Measurements from ENCODE around the gene SPEG. TPM values are rescaled to one million over a fixed set of nuclear protein-coding genes. Genes with fewer than 3 reads are reported as not detected.

SPEG gene
- total and polyA plus RNA-seq, 2 donors (not counting 3 experiments of a cell fraction or from before 2014, with no cell fraction given), result 0.84 to 3.5 TPM

GRCh38 chr2:219399716-219400478 is 34.7 kb upstream of the SPEG start:
- ChIA-PET POLR2A (no interaction called here), CTCF (interaction anchor here (2.6 to 5.7 kb wide), 3 partner anchors 10 to 130 kb away, joined by 13 to 329 read pairs (median 50); partner anchors contain the start of gene DNPEP)
- no peak overlapping the region for H3K27ac ChIP-seq (ENCODE audit: insufficient read depth, low read depth, low read length)
- H3K4me2 ChIP-seq (ENCODE audit: insufficient read depth, low read length), result no peak overlapping the region
- BruUV-seq (replicated peaks), result no TSS peak
- intact Hi-C loops (cut with micrococcal nuclease) (no loop called here), dilution Hi-C loops (cut with MboI; ENCODE audit: extremely low pct_ligation_motif_present, low sequenced_read_pairs) (no loop called here)
- no peak overlapping the region for H3K9ac ChIP-seq (replicated peaks; ENCODE audit: extremely low read depth, insufficient read depth, low read length)
- no peaks in the 10 kb centered on the region for H3K4me1 ChIP-seq (ENCODE audit: control insufficient read depth, extremely low read depth, insufficient read depth, low read length)
- no peak for DNase-seq (ENCODE audit: low read depth, low spot score)
- TF ChIP-seq POLR2AphosphoS5 (IDR thresholded peaks at IDR 0.05; ENCODE audit: insufficient read depth, low read depth, low read length), result no peak
- no peak for TF ChIP-seq JUN (IDR thresholded peaks at IDR 0.05; ENCODE audit: borderline replicate concordance, insufficient read depth, insufficient read length, low read depth)
- TF ChIP-seq EZH2 (IDR thresholded peaks at IDR 0.05; ENCODE audit: borderline replicate concordance, low read depth, low read length, severe bottlenecking), result no peak
- TF ChIP-seq CTCF (IDR thresholded peaks at IDR 0.05; ENCODE audit: extremely low read depth in 1 of 2, insufficient read depth in 1 of 2, low read depth in 1 of 2, low read length in 2 of 2), result no peak
- TF ChIP-seq GATA2 (IDR thresholded peaks at IDR 0.05; ENCODE audit: insufficient read depth, insufficient read length, low read depth, low read length), result no peak
- no peak for TF ChIP-seq MAX (IDR thresholded peaks at IDR 0.05; ENCODE audit: insufficient read depth, insufficient read length)
- TF ChIP-seq FOS (IDR thresholded peaks at IDR 0.05; ENCODE audit: borderline replicate concordance, insufficient read depth, low read length), result no peak
- TF ChIP-seq POLR2A (IDR thresholded peaks at IDR 0.05; ENCODE audit: low read depth, low read length), result no peak
- TF ChIP-seq MYC (IDR thresholded peaks at IDR 0.05; ENCODE audit: low read depth, low read length), result no peak
- no peaks in the 10 kb centered on the region for H3K79me2 ChIP-seq (ENCODE audit: control insufficient read depth, insufficient read depth, low read length)
- no peaks in the 10 kb centered on the region for H3K9me1 ChIP-seq (replicated peaks; ENCODE audit: control insufficient read depth, extremely low read depth, insufficient read depth, low read length)
- H3K36me3 ChIP-seq (ENCODE audit: control insufficient read depth in 2 of 2, extremely low read depth in 1 of 2, insufficient read depth in 2 of 2, low read length in 2 of 2), result no peaks in the 10 kb centered on the region
- H2AFZ ChIP-seq (ENCODE audit: low read depth, low read length), result no peak overlapping the region
- H3K4me3 ChIP-seq (replicated peaks in 1 of 3; ENCODE audit: insufficient read depth in 1 of 3, low read depth in 1 of 3, low read length in 3 of 3), result no peak overlapping the region
- no peaks in the 10 kb centered on the region for H3K9me3 ChIP-seq (replicated peaks; ENCODE audit: control insufficient read depth, insufficient read depth, low read length)
- H4K20me1 ChIP-seq (replicated peaks; ENCODE audit: control insufficient read depth, extremely low read depth, insufficient read depth, low read length), result no peaks in the 10 kb centered on the region
- FAIRE-seq, result no peak
- peaks cover 0 to 3% of the 10 kb centered on the region in 2 experiments for H3K27me3 ChIP-seq (ENCODE audit: control insufficient read depth in 2 of 2, insufficient read depth in 2 of 2, low read length in 2 of 2)
